GM04504 (cell line): Measurements from ENCODE around the gene RAPGEF5.
A peak's percentile ranks its signal among the peaks of the same experiment; 100 is the strongest.

Experiments used
- DNase-seq: peaks from one replicate; pipeline ENCODE4 v3.0.0-alpha.2; 2012; ENCODE audit warnings: low read depth

The RAPGEF5 gene

DNA sequence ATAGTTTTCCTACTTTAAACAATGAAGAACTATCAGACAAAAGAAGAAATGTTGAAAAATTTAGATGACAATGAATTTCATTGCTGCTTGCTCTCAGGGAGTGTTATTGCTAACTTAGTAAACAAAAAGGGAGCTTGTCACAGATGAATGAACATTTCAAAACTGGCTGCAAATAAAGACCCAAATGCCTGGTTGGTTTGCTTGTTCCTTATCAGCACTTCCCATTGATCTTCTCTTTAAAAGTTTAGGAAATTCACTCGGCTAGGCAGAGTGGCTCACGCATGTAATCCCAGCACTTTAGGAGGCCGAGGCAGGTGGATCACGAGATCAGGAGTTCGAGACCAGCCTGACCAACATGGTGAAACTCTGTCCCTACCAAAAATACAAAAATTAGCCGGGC lies 167.2 kb downstream of the RAPGEF5 start:
- no peak for DNase-seq

GRCh38 chr7:22189230-22189629 lies 167.7 kb downstream of the RAPGEF5 start:
- no peak for DNase-seq

DNA sequence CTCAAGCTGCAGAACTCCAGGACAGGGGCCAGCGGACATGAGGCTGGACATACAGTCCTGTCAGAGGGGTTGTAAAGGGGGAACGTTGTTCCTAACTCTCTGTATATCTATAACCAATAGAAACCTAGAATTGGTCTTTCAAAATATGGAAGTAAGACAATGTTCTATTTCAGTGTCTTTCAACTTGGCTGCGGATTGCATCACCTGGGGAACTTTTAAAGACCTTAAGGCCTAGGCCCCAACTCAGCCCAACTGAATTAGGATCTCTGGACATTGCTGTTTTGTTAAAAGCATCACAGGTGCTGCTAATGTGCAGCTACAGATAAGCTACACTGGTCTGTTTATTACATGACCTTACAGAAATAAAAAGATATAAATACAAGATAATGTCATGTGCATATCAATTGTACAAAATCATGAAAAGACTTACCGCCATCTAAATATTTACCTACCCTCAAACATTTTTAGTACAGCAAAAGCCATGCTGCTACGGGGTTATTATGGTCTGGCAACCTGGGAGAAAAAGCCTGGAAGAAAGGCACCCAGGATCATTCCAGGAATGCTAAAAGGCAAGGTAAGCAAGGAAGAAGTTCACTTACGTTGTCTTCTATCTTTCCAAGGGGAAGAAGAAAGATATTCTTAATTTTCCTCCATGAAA lies 169.1 kb downstream of the RAPGEF5 start:
- no peak for DNase-seq

DNA sequence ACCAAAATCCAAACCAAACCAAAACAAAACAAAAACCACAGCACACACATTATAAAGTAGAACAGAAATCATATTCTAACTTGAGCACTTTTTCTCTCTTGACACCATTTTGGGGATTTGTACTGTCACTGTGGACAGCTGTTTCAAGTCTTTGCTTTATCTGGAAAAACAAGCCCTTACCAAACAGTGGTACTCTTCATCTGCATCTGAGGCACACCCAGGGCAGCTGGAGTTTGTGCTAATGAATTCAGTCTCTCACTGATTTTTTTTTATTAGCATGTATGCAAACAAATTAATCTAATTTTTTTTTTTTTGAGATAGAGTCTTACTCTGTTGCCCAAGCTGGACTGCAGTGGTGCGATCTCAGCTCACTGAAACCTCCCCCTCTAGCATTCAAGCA lies 171.4 kb downstream of the RAPGEF5 start:
- DNase-seq, result no peak

DNA sequence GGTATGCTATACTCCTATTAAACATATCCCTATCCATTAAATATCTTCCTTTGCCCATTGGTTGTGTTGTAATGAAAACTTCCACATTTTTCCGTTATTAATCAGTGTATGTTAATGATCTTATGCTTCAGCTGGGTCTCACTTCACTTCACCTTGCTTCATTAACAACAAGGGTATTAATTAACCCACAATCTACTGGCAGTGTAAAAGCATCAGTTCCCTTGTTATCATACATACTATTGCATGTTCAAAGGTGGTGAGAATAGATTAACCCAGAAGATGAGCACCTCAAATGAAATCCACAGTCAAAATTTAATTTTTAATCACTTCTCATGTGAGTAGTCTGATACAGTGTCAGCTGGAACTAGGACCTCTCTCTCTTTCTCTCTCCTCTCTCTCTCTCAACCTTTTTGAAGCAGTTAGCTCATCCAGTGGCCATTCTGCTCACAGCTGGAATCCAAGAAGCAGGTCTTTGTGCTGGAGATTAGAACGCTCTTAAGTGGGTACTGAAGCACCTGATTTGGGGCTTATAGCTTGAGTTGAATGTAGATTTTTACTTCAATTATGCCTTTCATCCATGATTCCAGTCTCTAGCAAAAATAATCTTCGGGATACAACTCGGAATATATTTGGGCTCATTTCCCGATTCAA lies 172.3 kb downstream of the RAPGEF5 start:
- DNase-seq, result no peak

DNA sequence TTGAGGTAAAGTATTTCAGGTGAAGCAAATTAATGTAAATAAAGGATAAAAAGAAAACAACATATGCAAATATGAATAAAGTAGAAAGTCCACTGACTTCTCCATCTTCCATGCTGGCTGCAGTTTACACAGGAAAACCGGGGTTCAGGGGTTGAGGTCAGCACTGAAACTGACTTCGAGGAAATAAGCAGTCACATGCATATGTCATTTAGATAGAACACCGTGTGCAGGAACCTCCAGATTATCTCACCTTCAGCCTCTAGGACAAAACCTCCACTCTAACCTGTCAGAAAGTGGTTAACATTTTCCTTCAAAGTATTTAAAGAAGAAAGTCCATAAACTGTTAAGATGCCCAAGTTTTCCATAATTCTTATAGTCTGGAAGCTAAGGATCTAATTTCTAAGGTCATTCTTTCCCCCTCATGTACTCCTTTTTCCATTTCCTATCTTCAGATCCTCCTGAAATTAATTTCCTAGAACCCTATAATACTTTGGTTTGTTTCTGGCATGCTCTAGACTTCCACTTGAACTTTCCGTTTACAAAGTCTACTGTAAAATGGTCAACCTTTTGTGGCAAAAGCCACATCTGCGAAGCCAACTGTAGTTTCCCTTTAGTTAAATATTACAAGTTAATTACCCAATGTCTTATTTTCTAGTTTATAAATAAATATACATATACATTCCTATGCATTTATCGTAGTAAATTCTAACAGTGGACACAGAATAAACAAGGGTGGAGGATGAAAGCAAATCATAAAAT lies 173.3 kb downstream of the RAPGEF5 start:
- DNase-seq, result no peak

GRCh38 chr7:22182149-22182548 lies 174.8 kb downstream of the RAPGEF5 start:
- no peak for DNase-seq

GRCh38 chr7:22181663-22182062 lies 175.3 kb downstream of the RAPGEF5 start:
- no peak for DNase-seq

DNA sequence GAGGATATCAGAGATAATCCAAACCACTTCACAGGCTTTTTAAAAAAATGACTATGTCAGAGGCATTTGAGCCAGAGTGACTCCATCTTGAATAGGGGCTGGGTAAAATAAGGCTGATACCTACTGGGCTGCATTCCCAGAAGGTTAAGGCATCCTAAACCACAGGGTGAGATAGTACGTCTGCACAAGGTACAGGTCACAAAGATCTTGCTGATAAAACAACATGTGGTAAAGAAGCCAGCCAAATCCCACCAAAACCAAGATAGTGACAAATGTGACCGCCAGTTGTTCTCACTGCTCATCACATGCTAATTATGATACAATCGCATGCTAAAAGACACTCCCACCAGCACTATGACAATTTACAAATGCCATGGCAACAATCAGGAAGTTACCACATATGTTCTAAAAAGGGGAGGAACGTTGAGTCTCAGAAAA lies 177.5 kb downstream of the RAPGEF5 start:
- DNase-seq, result no peak

DNA sequence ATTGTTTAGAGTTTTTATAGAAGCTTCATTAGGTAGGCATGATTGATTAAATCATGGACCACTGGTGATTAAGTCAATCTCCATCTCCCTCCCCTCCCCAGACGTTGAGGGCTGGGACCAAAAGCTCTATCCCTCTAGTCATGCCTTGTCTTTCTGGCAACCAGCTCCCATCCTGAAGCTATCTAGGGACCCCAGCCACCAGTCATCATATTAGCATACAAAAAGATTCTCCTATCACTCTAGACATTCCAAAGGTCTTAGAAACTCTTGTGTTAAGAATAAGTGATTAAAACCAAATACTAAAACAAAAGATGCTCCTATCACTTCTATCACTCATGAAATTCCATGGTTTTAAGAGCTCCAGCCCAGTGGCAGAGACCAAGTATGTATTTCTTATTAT lies 178.2 kb downstream of the RAPGEF5 start:
- DNase-seq, result no peak

- DNase-seq, result no peak
Measured at GRCh38 chr7:22176791-22177412, 180.1 kb downstream of the RAPGEF5 start.

DNA sequence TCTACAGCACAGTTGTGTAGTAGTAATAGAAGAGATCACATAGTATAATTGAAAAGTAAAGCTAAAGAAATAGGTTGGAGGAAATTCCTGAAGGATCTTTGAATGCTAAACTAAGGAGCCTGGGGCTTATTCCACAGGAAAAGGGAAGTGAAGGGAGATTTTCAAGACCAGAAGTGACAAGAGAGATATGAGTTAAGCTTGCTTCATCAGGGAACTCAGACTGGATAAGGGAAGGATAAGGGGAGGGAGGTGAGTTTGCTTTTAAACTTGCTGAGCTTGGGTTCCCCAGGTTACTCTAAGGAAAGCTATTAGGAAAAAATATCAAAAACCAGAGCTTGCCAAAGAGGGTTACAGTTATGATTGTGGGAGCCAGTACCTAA lies 182.4 kb downstream of the RAPGEF5 start:
- no peak for DNase-seq

- DNase-seq, result no peak
Measured at GRCh38 chr7:22173685-22174573, 183.0 kb downstream of the RAPGEF5 start.

DNA sequence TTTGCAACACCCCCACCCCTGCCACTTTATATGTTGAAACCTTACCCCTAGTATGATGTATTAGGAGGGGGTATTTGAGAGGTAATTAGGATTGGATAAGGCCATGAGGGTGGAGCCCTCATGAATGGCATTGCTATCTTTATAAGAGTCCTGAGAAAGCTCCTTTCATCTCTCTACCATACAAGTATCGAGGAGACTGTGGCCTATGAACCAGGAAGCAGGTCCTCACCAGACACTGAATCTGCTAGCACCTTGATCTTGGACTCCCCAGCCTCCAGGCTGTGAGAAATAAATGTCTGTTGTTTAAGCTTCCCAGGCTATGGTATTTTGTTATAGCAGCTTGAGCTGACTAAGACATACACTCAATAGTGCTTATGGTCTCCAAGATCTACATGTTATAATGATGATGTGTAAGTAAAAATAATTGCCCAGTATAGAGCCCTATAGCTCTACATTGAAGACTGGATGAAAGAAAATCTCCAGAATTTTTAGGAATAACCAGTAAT lies 188.8 kb downstream of the RAPGEF5 start:
- no peak for DNase-seq

- no peak for DNase-seq
Measured at GRCh38 chr7:22167482-22167881, 189.5 kb downstream of the RAPGEF5 start.

DNA sequence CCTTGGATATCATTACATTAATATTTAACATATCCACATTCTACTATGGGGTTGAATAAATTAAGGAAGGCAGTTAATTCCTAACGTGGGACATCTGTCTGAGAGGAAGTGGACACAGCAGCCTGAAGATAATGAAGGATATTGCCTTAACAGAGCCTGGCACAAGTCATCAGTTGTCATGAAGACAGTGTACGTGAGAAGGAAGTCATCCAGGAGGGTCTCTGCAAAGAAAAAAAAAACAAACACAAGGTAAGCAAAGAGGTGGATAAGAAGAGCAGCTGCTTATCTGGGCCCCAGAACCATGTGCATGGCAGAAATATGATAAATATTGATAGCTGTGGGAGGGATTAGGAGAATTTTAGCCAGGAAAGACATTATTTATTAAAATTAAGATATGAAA lies 190.0 kb downstream of the RAPGEF5 start:
- no peak for DNase-seq

DNA sequence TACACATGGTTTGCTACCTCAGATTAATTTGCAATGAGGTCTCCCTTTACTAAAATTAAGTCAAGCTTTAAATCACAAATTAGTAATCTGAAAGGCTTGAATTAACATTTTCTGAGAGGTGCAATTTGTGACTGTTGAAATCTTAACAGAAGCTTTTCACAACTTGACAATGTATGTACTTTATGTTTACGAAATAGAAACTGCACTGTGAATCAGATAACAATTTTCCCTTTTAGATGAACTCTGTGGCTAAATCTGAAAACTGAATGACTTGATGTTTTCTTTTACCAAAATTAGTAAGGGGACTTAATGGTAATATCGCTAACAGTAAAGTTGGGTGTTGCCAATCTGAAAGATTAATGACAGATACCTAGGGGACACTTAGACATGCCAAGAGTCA lies 197.6 kb downstream of the RAPGEF5 start:
- DNase-seq, result no peak

DNA sequence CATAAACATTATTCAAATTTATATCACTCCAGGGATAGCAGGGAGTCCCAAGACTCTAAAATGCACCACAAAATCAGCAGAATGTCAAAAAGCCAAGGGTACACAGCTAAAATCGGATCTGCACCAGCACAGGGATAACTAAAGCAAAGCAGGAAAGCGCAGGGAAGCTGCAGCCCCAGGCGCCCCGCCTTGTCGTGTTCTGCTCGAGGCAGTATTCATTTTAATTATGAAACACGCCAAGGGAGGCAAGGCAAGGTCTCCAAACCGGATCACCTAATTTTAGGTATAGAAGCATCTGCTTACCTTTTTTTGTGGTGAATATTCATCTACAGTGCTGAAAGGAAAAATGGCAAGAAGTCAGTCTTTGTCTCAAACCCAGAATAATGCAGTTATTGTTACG lies 199.4 kb downstream of the RAPGEF5 start:
- DNase-seq, result no peak

DNA sequence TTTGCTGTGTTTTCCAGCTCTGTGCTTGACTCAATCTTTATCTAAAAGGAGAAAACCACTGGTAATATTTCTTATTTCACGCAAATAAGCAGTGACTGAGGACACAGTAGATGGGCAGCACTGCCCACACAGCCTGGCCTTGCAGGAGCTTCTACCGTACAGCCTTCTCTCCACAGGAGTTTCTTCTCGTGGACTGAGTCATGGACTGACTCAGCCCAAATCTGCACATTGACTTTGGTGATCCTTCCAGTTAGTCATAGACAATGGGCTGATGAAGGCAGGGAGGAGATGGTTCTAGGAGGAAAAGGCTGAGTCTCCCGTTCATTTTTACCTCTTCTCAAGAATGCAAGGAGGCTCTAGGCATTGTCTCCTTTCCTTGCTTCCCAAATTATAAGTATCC lies 200.7 kb downstream of the RAPGEF5 start:
- DNase-seq, result peak; percentile 35

DNA sequence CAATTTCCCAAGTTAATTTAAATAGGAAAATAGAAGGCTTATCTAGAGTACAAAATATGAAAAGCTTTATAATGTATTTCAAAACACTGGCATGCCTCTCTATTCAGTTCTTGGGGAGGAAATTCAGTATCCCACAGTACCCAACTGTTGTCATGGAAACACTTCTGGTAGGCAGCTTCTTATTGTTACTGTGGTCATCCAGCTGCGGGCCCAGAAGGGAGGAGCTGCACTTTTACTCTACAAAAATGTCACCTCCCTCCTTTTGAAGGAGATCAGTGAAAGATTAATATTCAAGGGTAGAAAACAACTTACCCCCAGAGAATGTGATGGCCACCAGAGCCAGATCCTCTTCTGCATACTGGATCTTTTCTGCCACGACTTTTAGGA lies 202.8 kb downstream of the RAPGEF5 start:
- DNase-seq, result no peak

- no peak for DNase-seq
Measured at GRCh38 chr7:22153432-22154142, 203.4 kb downstream of the RAPGEF5 start.
